HPDE6-E6E7 (cell line): ENCODE data around the gene JAKMIP3.

Source experiments
- DNase-seq: peaks from one replicate; pipeline ENCODE4 v3.0.0; 2011; ENCODE audit warnings: missing footprints; ENCODE audit errors: extremely low spot score

The JAKMIP3 gene

DNA sequence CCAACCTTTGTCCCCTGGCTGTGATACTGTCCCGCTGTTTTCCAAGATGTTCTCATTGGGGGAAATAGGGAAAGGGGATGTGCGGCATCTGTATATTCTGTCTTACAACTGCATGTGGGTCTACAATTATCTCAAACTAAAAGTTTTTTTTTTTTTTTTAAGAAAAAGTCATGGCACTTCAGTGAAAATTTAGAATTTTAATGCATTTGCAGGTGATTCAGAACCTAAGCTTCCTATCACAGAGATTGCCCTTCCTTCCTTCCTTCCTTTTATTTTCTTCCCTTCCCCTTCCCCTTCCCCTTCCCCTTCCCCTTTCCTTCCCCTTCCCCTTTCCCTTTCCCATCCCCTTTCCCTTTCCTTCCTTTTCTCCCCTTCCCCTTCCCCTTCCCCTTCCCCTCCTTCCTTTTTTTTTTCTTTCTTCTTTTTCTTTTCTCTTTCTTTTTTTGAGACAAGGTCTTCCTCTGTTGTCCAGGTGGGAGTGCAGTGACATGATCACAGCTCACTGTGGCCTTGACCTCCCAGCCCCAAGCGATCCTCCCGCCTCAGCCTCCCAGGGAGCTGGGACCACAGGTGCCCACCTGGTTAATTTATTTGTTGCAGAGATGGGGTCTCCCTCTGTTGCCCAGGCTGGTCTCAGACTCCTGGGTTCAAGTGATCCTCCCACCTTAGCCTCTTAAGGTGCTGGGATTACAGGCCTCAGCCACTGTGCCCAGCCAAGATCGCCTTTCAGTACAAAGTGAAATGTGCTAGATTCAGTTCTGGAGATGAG lies 32.0 kb downstream of the JAKMIP3 start:
- DNase-seq: no peak

DNA sequence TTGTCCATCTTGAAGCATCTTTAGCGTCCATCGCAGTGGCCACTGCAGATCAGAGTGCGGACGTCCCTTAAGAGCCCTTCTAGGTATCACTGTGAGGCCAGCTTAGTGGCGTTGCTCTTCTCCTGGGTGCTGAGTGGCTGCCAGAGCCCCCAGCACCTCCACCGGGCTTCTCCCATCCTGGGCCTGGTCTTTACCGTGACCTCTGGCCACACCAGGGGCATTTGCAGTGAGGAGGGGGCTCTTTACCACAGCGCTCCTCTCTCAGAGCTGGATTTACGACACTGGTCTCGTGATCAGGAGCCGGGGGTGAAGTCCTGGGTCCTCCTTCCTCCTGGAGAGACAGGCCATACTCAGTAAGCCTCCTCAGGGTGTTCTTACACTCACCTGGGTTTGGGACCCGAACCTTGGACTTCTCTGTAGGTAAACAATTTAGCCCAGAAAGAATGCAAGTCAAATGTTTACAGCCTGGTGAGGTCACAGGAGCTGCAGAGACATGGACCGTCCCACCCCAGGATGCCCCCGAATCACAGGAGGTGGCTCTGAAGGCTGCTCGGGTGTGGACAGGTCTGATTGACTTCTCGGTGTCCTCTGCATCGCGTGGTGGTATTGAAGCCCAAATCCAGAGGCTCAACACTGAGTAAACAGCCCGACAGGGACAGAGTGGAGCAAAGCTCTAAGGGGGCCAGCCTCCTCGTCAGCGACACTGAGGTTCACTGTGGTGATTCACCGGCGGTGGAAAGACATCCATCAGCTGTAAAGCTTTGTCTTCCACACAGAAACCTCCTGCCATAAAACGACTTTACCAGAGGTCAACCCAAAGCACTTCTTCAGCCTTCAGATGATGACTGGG lies 33.0 kb downstream of the JAKMIP3 start:
- DNase-seq: no peak

GRCh38 chr10:132099389-132100090 lies 33.8 kb downstream of the JAKMIP3 start:
- DNase-seq: no peak

DNA sequence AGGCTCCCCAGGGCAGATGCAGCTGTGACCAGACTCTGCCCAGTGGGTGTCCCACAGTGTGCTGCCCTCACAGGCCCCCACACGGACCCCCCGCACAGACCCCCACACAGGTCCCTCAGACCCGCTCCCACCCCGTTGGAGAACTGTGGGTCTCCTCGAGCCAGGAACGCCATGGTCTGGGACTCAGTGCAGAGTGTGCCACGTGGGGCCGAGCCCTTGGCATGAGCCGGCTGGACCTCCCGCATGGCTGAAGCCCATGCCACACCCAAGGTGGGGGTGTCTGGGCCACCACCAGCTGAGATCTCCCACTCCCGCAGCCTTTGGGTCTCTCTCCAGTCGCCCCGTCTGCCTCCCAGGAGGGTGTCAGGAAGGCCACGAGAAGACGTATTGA lies 34.3 kb downstream of the JAKMIP3 start:
- no peak for DNase-seq

GRCh38 chr10:132100556-132101349 lies 35.0 kb downstream of the JAKMIP3 start:
- DNase-seq: no peak

DNA sequence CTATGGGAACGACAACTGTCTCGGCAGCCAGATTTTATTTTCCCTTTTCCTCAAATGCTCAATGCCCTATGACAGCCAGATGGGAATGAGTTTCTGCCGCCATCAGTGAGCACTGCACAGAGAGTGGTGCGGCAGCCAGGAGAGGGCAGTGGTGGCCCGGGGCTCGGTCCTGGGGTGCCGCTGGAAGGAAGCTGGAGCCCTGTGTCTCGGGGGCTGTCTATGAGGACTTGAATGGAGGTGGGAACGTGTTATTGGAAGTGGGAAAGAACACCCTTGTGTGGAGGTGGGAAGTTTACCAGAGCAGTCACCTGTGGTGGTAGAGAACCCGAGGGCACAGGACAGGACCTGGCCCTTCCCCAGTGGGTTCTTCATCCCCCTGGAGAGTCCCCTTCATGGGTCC lies 35.8 kb downstream of the JAKMIP3 start:
- no peak for DNase-seq

- DNase-seq: no peak
These were observed 36.4 kb downstream of the JAKMIP3 start for GRCh38 chr10:132102071-132102716.

DNA sequence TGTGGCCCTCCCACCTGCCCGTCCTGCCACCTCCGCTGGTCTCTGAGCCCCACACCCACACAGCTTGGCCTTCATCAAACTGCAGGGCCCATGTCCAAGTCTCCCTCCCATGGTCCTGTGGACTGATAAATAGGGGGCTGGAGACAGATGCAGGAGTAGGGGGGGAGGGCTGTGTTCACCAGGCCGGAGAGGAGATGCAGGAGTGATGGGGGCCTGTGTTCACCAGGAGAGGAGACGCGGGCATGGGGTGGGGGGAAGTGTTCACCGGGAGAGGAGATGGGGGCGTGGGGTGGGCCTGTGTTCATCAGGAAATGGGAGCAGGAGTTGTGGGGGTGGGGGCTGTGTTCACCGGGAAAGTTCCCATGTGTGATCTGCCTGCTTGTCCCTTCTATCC lies 37.0 kb downstream of the JAKMIP3 start:
- DNase-seq: no peak

DNA sequence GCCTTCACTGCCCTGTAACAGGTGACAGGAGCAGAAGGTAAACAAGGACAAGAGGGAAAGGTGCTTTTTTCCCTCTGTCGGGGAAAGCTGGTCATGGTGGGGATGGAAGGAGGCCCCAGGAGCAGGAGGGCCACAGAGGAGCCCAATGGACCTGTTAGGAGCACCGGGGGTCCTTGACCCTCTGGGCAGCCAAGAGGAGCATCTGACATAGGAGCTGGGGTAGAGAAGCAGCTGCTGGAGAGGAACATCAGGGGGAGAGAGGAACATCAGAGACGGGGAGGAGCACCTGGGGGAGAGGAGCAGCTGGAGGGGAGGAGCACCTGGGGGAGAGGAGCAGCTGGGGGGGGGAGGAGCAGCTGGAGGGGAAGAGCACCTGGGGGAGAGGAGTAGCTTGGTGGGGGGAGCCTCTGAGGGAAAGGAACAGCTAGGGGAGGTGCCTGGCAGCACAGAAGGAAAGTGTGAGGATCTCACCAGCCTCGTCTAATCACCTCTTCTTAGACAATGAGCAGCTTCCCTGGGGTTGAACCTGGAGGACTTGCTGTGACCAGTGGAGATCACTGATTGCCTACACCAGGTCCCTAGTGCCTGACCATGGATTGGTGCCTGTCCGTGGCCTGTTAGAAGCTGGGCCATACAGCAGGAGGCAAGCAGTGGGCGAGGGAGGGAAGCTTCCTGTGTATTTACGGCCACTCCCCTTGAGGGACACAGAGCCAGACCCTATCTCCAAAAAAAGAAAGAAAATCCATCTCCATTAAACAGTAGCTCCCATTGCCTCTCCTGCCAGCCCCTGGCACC lies 37.6 kb downstream of the JAKMIP3 start:
- no peak for DNase-seq

GRCh38 chr10:132104062-132104461 lies 38.3 kb downstream of the JAKMIP3 start:
- no peak for DNase-seq

DNA sequence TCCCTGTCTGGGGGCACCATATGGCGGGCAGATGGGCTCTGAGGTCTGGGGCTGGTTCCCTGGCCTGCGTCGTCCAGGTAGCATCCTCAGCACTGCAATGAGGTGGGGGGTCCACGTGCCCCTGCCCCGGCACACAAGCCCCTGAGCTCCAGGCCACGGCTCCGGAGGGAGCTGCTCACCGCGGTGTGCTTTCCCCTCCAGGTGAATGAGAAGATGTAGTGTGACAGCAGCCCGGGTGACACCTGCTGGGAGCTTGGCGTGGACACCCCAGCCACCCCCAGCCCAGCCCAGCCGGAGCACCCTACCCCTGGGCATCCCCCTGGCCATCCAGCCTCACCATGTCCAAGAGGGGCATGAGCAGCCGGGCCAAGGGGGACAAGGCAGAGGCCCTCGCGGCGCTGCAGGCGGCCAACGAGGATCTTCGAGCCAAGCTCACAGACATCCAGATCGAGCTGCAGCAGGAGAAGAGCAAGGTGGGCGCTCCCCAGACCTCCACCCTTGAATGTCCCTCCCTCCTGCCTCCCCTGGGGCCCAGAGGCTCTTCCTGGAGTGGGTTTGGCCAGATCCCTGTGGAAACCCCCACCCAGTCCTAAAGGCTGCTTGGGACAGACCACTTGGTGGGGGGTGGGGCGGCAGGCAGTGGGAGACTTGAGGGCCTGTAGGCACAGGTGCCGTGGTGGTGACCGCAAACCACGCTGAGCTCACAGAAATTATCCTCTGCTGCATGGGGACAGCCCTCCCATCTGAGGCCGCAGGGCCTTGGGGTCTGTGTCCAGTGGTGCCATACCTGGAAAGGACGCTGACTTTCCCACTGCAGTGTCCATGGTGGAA lies 38.9 kb downstream of the JAKMIP3 start:
- DNase-seq: no peak

- no peak for DNase-seq
These were observed 39.7 kb downstream of the JAKMIP3 start for GRCh38 chr10:132105302-132105995.

- no peak for DNase-seq
These were observed 40.7 kb downstream of the JAKMIP3 start for GRCh38 chr10:132106431-132106830.

- DNase-seq: no peak
These were observed 41.6 kb downstream of the JAKMIP3 start for GRCh38 chr10:132107186-132107948.

GRCh38 chr10:132107949-132108877 lies 42.5 kb downstream of the JAKMIP3 start:
- DNase-seq: no peak

DNA sequence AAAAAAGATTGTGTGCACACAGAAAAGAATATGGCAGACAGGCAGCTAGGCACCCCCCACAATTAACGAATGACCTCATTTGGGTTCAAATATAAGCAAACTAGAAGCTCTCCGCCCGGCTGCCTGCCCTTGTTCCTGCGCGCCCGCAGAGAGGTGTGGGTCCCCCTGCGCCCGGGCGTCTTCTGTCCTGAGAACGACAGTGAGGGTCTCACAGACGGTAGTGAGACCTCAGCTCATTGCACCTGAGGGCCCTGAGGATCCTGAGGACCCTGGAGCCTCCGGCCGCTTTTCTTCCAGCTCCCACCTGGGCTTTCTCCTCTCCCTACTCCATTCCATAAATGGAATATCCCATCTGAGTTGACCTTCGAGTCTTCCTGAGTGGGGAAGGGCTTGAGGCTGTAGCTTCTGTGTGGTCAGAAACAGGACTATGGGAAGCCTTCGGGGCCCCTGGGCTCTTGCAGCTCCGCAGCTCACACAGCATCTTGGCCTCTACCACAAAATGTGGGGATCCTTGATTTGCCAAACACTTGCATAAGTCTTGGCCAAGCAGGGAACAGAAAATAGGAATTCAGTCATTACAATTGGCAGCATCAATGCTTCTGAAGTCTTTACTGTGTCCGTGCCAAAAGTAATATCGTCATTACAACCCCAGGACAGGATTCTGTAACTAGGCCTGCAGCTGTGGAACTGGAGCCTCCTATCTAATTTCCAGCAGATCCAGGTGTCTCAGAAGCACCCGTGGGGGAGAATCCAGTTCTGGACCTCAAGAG lies 43.8 kb downstream of the JAKMIP3 start:
- DNase-seq: no peak
